ENCODE measurements around the gene ERCC2. TPM values are rescaled to one million over a fixed set of nuclear protein-coding genes. Genes with fewer than 3 reads are reported as not detected.

ERCC2 gene
- total and polyA plus RNA-seq, 2 experiments from 2014 or later = 33.3 to 81.1 TPM

DNA sequence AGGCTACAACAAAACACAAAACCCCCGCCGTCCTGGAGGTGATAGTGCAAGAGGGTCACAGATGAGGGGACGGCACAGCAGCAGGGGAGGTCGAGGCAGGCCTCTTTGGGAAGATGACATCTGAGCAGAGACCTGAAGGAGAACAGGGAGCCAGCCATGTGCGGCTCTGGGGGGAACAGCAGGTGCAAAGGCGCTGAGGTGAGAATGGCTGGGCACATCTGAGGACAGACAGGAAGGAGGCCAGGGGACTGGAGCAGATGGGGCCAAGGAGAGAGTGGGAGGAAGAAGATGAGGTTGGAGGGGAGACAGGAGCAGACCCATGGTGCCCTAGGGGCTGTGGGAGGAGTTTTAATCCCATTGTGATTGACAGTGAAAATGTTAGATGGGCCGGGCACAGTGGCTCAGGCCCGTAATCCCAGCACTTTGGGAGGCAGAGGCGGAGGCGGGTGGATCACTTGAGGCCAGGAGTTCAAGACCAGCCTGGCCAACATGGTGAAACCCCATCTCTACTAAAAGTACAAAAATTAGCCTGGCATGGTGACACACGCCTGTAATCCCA, 45.9 kb downstream of the ERCC2 start:
- Histone ChIP-seq H2AFZ (peak overlapping the region; percentile 93), H3K36me3 (ENCODE audit: insufficient read depth) (no peaks in the 10 kb centered on the region), H3K27ac (ENCODE audit: low read depth) (no peak overlapping the region), H3K9me2 (ENCODE audit: insufficient read depth) (no peaks in the 10 kb centered on the region), H4K20me1 (replicated peaks; ENCODE audit: insufficient read depth) (no peaks in the 10 kb centered on the region), H3K4me3 (peak overlapping the region; percentile 59), H3K4me1 (ENCODE audit: insufficient read depth) (peaks cover 18% of the 10 kb centered on the region), H3F3A (replicated peaks; ENCODE audit: low read depth) (peaks cover 21% of the 10 kb centered on the region; the same call in 1 of the 2 replicates), H3K4me2 (peak overlapping the region; percentile 85), H3K27me3 (ENCODE audit: insufficient read depth) (peaks cover 25% of the 10 kb centered on the region), H3K79me2 (replicated peaks; ENCODE audit: insufficient read depth) (no peaks in the 10 kb centered on the region)
- Mint-ChIP-seq H3K4me3 (peak overlapping the region; percentile 60), H3K36me3 (ENCODE audit: low read depth) (no peaks in the 10 kb centered on the region), H3K27me3 (ENCODE audit: insufficient read depth, low read depth, poor library complexity) (peaks cover 33% of the 10 kb centered on the region), H3K9me3 (no peaks in the 10 kb centered on the region; the same call in 2 of the 3 replicates), H3K4me1 (peaks cover 18% of the 10 kb centered on the region), H3K27ac (no peak overlapping the region)
- ATAC-seq (peak; percentile 3; the same call in 2 of the 3 replicates), DNase-seq (ENCODE audit: low spot score) (no peak)
- TF ChIP-seq ZNF331 (CRISPR knock-in tag; IDR thresholded peaks at IDR 0.05; ENCODE audit: low read depth) = no peak
- no peak for TF ChIP-seq STAT1 (IDR thresholded peaks at IDR 0.05; ENCODE audit: unreplicated experiment)
- TF ChIP-seq, protein P1, sequence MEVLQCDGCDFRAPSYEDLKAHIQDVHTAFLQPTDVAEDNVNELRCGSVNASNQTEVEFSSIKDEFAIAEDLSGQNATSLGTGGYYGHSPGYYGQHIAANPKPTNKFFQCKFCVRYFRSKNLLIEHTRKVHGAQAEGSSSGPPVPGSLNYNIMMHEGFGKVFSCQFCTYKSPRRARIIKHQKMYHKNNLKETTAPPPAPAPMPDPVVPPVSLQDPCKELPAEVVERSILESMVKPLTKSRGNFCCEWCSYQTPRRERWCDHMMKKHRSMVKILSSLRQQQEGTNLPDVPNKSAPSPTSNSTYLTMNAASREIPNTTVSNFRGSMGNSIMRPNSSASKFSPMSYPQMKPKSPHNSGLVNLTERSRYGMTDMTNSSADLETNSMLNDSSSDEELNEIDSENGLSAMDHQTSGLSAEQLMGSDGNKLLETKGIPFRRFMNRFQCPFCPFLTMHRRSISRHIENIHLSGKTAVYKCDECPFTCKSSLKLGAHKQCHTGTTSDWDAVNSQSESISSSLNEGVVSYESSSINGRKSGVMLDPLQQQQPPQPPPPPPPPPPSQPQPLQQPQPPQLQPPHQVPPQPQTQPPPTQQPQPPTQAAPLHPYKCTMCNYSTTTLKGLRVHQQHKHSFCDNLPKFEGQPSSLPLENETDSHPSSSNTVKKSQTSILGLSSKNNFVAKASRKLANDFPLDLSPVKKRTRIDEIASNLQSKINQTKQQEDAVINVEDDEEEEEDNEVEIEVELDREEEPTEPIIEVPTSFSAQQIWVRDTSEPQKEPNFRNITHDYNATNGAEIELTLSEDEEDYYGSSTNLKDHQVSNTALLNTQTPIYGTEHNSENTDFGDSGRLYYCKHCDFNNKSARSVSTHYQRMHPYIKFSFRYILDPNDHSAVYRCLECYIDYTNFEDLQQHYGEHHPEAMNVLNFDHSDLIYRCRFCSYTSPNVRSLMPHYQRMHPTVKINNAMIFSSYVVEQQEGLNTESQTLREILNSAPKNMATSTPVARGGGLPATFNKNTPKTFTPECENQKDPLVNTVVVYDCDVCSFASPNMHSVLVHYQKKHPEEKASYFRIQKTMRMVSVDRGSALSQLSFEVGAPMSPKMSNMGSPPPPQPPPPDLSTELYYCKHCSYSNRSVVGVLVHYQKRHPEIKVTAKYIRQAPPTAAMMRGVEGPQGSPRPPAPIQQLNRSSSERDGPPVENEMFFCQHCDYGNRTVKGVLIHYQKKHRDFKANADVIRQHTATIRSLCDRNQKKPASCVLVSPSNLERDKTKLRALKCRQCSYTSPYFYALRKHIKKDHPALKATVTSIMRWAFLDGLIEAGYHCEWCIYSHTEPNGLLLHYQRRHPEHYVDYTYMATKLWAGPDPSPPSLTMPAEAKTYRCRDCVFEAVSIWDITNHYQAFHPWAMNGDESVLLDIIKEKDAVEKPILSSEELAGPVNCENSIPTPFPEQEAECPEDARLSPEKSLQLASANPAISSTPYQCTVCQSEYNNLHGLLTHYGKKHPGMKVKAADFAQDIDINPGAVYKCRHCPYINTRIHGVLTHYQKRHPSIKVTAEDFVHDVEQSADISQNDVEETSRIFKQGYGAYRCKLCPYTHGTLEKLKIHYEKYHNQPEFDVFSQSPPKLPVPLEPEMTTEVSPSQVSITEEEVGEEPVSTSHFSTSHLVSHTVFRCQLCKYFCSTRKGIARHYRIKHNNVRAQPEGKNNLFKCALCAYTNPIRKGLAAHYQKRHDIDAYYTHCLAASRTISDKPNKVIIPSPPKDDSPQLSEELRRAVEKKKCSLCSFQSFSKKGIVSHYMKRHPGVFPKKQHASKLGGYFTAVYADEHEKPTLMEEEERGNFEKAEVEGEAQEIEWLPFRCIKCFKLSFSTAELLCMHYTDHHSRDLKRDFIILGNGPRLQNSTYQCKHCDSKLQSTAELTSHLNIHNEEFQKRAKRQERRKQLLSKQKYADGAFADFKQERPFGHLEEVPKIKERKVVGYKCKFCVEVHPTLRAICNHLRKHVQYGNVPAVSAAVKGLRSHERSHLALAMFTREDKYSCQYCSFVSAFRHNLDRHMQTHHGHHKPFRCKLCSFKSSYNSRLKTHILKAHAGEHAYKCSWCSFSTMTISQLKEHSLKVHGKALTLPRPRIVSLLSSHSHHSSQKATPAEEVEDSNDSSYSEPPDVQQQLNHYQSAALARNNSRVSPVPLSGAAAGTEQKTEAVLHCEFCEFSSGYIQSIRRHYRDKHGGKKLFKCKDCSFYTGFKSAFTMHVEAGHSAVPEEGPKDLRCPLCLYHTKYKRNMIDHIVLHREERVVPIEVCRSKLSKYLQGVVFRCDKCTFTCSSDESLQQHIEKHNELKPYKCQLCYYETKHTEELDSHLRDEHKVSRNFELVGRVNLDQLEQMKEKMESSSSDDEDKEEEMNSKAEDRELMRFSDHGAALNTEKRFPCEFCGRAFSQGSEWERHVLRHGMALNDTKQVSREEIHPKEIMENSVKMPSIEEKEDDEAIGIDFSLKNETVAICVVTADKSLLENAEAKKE (CRISPR knock-in tag; IDR thresholded peaks at IDR 0.05) = no peak
- no peak for TF ChIP-seq ZNF114 (CRISPR knock-in tag; IDR thresholded peaks at IDR 0.05)
- no peak for TF ChIP-seq CREB1 (CRISPR knock-in tag; IDR thresholded peaks at IDR 0.05; ENCODE audit: low read depth)
- no peak for TF ChIP-seq NANOG (IDR thresholded peaks at IDR 0.05; ENCODE audit: borderline replicate concordance)

All from GM23338 (cell line).